PC-9 (cell line): ENCODE results near the gene TIGAR.

Source experiments
- CTCF ChIP-seq: fragments of 200-600 bp; sonication (generic); conservative IDR thresholded peaks from 2 replicates; pipeline ENCODE4 v1.6.1; 2017; ENCODE audit warnings: mixed run types, antibody characterized with exemption, mild to moderate bottlenecking, moderate library complexity
- EZH2 ChIP-seq: fragments of 200-600 bp; sonication (generic); IDR thresholded peaks from 2 replicates; pipeline ENCODE4 v1.8.0; 2017; ENCODE audit warnings: antibody characterized with exemption, low read depth

- TF ChIP-seq CTCF (no peak), EZH2 (no peak)
Observed at GRCh38 chr12:4355156-4356040, 34.4 kb downstream of the TIGAR start.
